Right atrium auricular region (tissue), 2 donors: Measurements from ENCODE around the gene MSH4. TPM values are rescaled to one million over a fixed set of nuclear protein-coding genes. Genes with fewer than 3 reads are reported as not detected.
"Not testable (repeated sequence)": the region's sequence is repeated elsewhere in the genome, so short reads cannot be mapped to it uniquely, and the experiment has no call there.

Source experiments
- DNase-seq: peaks from one replicate; pipeline ENCODE4 v3.0.0-alpha.2; 2019; ENCODE audit warnings: low spot score
- H3K27ac ChIP-seq, 2 donors: fragments of 200-600 bp; sonication (generic); 1 replicate in 1 of 2; 2 replicates in 1 of 2; pipeline ENCODE4 v1.5.1; 2016 to 2019
- H3K27me3 ChIP-seq, 2 donors: fragments of 200-600 bp; sonication (generic); one replicate each; pipeline versions ENCODE4 v1.5.1 to v1.6.0; 2017 to 2019
- H3K36me3 ChIP-seq: fragments of 200-600 bp; sonication (generic); one replicate; pipeline ENCODE4 v1.5.1; 2016
- H3K4me1 ChIP-seq, 2 donors: fragments of 200-600 bp; sonication (generic); one replicate each; pipeline versions ENCODE4 v1.5.1 to v1.6.0; 2017 to 2019
- H3K4me3 ChIP-seq, 2 donors: fragments of 200-600 bp; sonication (generic); 1 replicate in 1 of 2; 2 replicates in 1 of 2; pipeline ENCODE4 v1.5.1; 2017 to 2019; ENCODE audit warnings: mild to moderate bottlenecking in 1 of 2, moderate library complexity in 1 of 2
- H3K9me3 ChIP-seq, 2 donors: fragments of 200-600 bp; sonication (generic); one replicate each; pipeline ENCODE4 v1.5.1; 2019
- total RNA-seq, 2 donors: library from RNA; depleted of rRNA; stranded (reverse); fragments of >200 nt; gene quantifications; one replicate each; pipeline ENCODE4 v1.1.0, GENCODE V29; 2016
- TF ChIP-seq, protein P1 (sequence below), 2 donors: fragments of 200-600 bp; sonication (generic); IDR thresholded peaks; one replicate each; pipeline ENCODE4 v1.5.1; 2019; ENCODE audit warnings: antibody characterized with exemption in 2 of 2

MSH4 gene
- total RNA-seq, 2 donors from 2014 or later, result 0.11 to 0.12 TPM

- no peak overlapping the region for H3K27ac ChIP-seq
- no peaks in the 10 kb centered on the region for H3K27me3 ChIP-seq
- H3K4me3 ChIP-seq, result no peak overlapping the region
- no peaks in the 10 kb centered on the region for H3K4me1 ChIP-seq
- DNase-seq, result no peak
- no peaks in the 10 kb centered on the region for H3K36me3 ChIP-seq
- TF ChIP-seq, protein P1, sequence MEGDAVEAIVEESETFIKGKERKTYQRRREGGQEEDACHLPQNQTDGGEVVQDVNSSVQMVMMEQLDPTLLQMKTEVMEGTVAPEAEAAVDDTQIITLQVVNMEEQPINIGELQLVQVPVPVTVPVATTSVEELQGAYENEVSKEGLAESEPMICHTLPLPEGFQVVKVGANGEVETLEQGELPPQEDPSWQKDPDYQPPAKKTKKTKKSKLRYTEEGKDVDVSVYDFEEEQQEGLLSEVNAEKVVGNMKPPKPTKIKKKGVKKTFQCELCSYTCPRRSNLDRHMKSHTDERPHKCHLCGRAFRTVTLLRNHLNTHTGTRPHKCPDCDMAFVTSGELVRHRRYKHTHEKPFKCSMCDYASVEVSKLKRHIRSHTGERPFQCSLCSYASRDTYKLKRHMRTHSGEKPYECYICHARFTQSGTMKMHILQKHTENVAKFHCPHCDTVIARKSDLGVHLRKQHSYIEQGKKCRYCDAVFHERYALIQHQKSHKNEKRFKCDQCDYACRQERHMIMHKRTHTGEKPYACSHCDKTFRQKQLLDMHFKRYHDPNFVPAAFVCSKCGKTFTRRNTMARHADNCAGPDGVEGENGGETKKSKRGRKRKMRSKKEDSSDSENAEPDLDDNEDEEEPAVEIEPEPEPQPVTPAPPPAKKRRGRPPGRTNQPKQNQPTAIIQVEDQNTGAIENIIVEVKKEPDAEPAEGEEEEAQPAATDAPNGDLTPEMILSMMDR (IDR thresholded peaks at IDR 0.05), result no peak
- H3K9me3 ChIP-seq, result no peaks in the 10 kb centered on the region
Observed at GRCh38 chr1:75770761-75771160, 25.9 kb upstream of the MSH4 start.

GRCh38 chr1:75771978-75772377 is 24.7 kb upstream of the MSH4 start:
- Histone ChIP-seq H3K4me1 (no peaks in the 10 kb centered on the region), H3K9me3 (peaks cover 0 to under 1% of the 10 kb centered on the region in 2 donors), H3K27me3 (no peaks in the 10 kb centered on the region), H3K4me3 (no peak overlapping the region), H3K27ac (no peak overlapping the region), H3K36me3 (no peaks in the 10 kb centered on the region)
- TF ChIP-seq, protein P1 (IDR thresholded peaks at IDR 0.05), result no peak
- DNase-seq, result no peak

DNA sequence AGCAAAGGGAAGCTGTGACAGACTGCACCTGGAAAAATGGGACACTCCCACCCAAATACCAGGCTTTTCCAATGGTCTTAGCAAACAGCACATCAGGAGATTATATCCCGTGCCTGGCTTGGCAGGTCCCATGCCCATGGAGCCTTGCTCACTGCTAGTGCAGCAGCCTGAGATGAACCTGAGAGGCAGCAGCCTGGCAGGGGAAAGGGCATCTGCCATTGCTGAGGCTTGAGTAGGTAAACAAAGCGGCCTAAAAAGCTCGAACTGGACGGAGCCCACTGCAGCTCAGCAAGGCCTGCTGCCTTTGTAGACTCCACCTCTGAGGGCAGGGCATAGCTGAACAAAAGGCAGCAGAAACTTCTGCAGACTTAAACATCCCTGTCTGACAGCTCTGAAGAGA is 18.9 kb upstream of the MSH4 start:
- not testable (repeated sequence) for H3K4me1 ChIP-seq, DNase-seq, H3K27ac ChIP-seq, H3K36me3 ChIP-seq, H3K4me3 ChIP-seq, H3K27me3 ChIP-seq, H3K9me3 ChIP-seq

DNA sequence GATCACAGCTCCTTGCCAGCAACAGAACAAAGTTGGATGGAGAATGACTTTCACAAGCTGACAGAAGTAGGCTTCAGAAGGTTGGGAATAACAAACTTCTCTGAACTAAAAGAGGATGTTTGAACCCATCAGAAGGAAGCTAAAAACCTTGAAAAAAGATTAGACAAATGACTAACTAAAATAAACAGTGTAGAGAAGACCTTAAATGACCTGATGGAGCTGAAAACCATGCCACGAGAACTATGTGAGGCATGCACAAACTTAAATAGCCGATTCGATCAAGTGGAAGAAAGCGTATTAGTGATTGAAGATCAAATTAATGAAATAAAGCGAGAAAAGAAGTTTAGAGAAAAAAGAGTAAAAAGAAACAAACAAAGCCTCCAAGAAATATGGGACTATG is 18.0 kb upstream of the MSH4 start:
- H3K27me3 ChIP-seq, DNase-seq, H3K4me1 ChIP-seq, H3K9me3 ChIP-seq, H3K27ac ChIP-seq, H3K36me3 ChIP-seq, H3K4me3 ChIP-seq: not testable (repeated sequence)

DNA sequence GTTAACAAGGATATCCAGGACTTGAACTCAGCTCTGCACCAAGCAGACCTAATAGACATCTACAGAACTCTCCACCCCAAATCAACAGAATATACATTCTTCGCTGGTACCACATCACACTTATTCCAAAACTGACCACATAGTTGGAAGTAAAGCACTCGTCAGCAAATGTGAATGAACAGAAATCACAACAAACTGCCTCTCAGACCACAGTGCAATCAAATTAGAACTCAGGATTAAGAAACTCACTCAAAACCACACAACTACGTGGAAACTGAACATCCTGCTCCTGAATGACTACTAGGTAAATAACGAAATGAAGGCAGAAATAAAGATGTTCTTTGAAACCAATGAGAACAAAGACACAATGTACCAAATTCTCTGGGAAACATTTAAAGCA is 16.5 kb upstream of the MSH4 start:
- DNase-seq, H3K9me3 ChIP-seq, H3K36me3 ChIP-seq, H3K27me3 ChIP-seq, H3K27ac ChIP-seq, H3K4me3 ChIP-seq, H3K4me1 ChIP-seq: not testable (repeated sequence)

DNA sequence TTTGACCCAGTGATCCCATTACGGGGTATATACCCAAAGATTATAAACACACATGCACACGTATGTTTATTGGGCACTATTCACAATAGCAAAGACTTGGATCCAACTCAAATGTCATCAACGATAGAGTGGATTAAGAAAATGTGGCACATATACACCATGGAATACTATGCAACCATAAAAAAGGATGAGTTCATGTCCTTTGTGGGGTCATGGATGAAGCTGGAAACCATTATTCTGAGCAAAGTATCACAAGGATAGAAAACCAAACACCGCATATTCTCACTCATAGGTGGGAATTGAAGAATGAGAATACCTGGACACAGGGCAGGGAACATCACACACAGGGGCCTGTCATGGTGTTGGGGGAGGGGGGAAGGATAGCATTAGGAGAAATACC is 12.8 kb upstream of the MSH4 start:
- H3K4me3 ChIP-seq, H3K27ac ChIP-seq, H3K27me3 ChIP-seq, H3K36me3 ChIP-seq, DNase-seq, H3K9me3 ChIP-seq: not testable (repeated sequence)
- peaks cover 0 to 27% of the 10 kb centered on the region in 2 donors for H3K4me1 ChIP-seq

GRCh38 chr1:75785320-75785982 is 11.2 kb upstream of the MSH4 start:
- Histone ChIP-seq H3K27ac (peak overlapping the region; percentile 82 to 91), H3K4me1 (peaks cover 0 to 42% of the 10 kb centered on the region in 2 donors), H3K4me3 (peak overlapping the region; percentile 70 to 72), H3K36me3 (peaks cover 12% of the 10 kb centered on the region), H3K9me3 (no peaks in the 10 kb centered on the region), H3K27me3 (no peaks in the 10 kb centered on the region)
- DNase-seq, result no peak
- TF ChIP-seq, protein P1 (IDR thresholded peaks at IDR 0.05), result no peak
